ENCODE measurements around the gene ZNF830. TPM values are rescaled to one million over a fixed set of nuclear protein-coding genes. Genes with fewer than 3 reads are reported as not detected.
"Not testable (repeated sequence)": the region's sequence is repeated elsewhere in the genome, so short reads cannot be mapped to it uniquely, and the experiment has no call there.

The ZNF830 gene
- total and polyA plus RNA-seq, 10 donors, result 13.2 to 23.7 (median 18.2) TPM

- Histone ChIP-seq H3K27ac (no peak overlapping the region), H3K4me1 (peaks cover 0 to 9% (median 0%) of the 10 kb centered on the region in 6 donors), H3K27me3 (replicated peaks in 1 of 7) (no peaks in the 10 kb centered on the region), H3K9me3 (peaks cover 0 to 7% (median 0%) of the 10 kb centered on the region in 8 donors), H3K36me3 (no peaks in the 10 kb centered on the region), H3K4me3 (no peak overlapping the region)
- TF ChIP-seq POLR2AphosphoS5 (IDR thresholded peaks at IDR 0.05) (no peak), CTCF (IDR thresholded peaks at IDR 0.05 in 8 of 11, conservative IDR thresholded peaks at IDR 0.05 in 3 of 11) (no peak), POLR2A (IDR thresholded peaks at IDR 0.05) (no peak)
- WGBS, 5 donors, result 76 to 100% (median 88%) methylated on average over 1 of the region's 1 CpG
- no peak for DNase-seq
- intact Hi-C loops (cut with DNase I; ENCODE audit: low total_unique reads), result no loop called here
These were observed 44.0 kb upstream of the ZNF830 start for GRCh38 chr17:34917381-34917780.

- 71 to 91% (median 82%) methylated on average over 4 of the region's 4 CpGs for WGBS, 5 donors
- H3K27me3 ChIP-seq (replicated peaks in 1 of 7), result no peaks in the 10 kb centered on the region
- no peaks in the 10 kb centered on the region for H3K9me3 ChIP-seq
- no peak overlapping the region for H3K4me3 ChIP-seq
- no peaks in the 10 kb centered on the region for H3K36me3 ChIP-seq
- intact Hi-C loops (cut with DNase I; ENCODE audit: low total_unique reads), result no loop called here
- DNase-seq, result no peak
- no peaks in the 10 kb centered on the region for H3K4me1 ChIP-seq
- no peak overlapping the region for H3K27ac ChIP-seq
- TF ChIP-seq POLR2AphosphoS5 (IDR thresholded peaks at IDR 0.05), result no peak
- TF ChIP-seq POLR2A (IDR thresholded peaks at IDR 0.05), result no peak
- TF ChIP-seq CTCF (IDR thresholded peaks at IDR 0.05 in 8 of 11, conservative IDR thresholded peaks at IDR 0.05 in 3 of 11), result no peak
These were observed 40.7 kb upstream of the ZNF830 start for GRCh38 chr17:34920676-34921075.

GRCh38 chr17:34926661-34927060, 34.7 kb upstream of the ZNF830 start:
- no peak for DNase-seq
- intact Hi-C loops (cut with DNase I; ENCODE audit: low total_unique reads), result no loop called here
- Histone ChIP-seq H3K4me3 (no peak overlapping the region), H3K9me3 (no peaks in the 10 kb centered on the region), H3K36me3 (no peaks in the 10 kb centered on the region), H3K27ac (no peak overlapping the region), H3K27me3 (replicated peaks in 1 of 7) (no peaks in the 10 kb centered on the region), H3K4me1 (no peaks in the 10 kb centered on the region)
- no peak for TF ChIP-seq CTCF (IDR thresholded peaks at IDR 0.05 in 8 of 11, conservative IDR thresholded peaks at IDR 0.05 in 3 of 11)
- no peak for TF ChIP-seq POLR2AphosphoS5 (IDR thresholded peaks at IDR 0.05)
- TF ChIP-seq POLR2A (IDR thresholded peaks at IDR 0.05), result no peak
- 89 to 95% (median 91%) methylated on average over 3 of the region's 3 CpGs for WGBS, 5 donors

GRCh38 chr17:34930283-34930682, 31.1 kb upstream of the ZNF830 start:
- Histone ChIP-seq H3K36me3 (peaks cover 0 to 4% (median 0%) of the 10 kb centered on the region in 6 donors), H3K27ac (no peak overlapping the region), H3K4me3 (no peak overlapping the region), H3K9me3 (no peaks in the 10 kb centered on the region), H3K4me1 (no peaks in the 10 kb centered on the region), H3K27me3 (replicated peaks in 1 of 7) (no peaks in the 10 kb centered on the region)
- TF ChIP-seq CTCF (IDR thresholded peaks at IDR 0.05 in 8 of 11, conservative IDR thresholded peaks at IDR 0.05 in 3 of 11) (no peak), POLR2A (IDR thresholded peaks at IDR 0.05) (no peak), POLR2AphosphoS5 (IDR thresholded peaks at IDR 0.05) (no peak)
- intact Hi-C loops (cut with DNase I; ENCODE audit: low total_unique reads), result no loop called here
- no peak for DNase-seq

GRCh38 chr17:34950780-34951179, 10.6 kb upstream of the ZNF830 start:
- H3K4me1 ChIP-seq; DNase-seq; H3K27me3 ChIP-seq (replicated peaks in 1 of 7); H3K36me3 ChIP-seq; intact Hi-C loops (cut with DNase I; ENCODE audit: low total_unique reads); H3K9me3 ChIP-seq; H3K4me3 ChIP-seq; H3K27ac ChIP-seq: not testable (repeated sequence)
- 92 to 96% (median 94%) methylated on average over 4 of the region's 4 CpGs for WGBS, 5 donors

All from spleen (tissue), 11 donors.